ENCODE results near the gene CAPN6.

Gene CAPN6

DNA sequence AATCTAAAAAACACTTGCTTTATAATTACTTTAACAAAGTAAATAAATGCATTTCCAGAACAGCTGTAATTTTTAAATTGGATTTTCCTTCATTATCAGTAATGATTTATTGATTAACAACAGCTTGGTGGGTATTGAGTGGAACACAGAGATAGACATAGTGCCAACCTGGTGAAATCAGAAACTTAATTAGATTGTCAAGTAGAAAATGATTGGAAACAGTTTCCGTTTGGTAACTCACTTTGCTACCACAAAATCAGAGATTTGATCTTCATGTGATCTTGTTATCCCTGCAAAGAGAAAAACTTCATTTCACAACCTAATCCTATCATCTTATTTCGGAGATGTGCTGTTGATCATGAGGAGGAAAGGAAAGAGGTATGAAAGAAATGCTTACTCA is 70.8 kb downstream of the CAPN6 start:
- DNase-seq (ENCODE audit: low spot score) = no peak

Measured in globus pallidus (tissue), 1 donor.